Measurements from ENCODE around the gene MGLL. TPM values are rescaled to one million over a fixed set of nuclear protein-coding genes. Genes with fewer than 3 reads are reported as not detected.

The MGLL gene
- total and polyA plus RNA-seq, 4 donors, result 9.4 to 277 (median 74.2) TPM

DNA sequence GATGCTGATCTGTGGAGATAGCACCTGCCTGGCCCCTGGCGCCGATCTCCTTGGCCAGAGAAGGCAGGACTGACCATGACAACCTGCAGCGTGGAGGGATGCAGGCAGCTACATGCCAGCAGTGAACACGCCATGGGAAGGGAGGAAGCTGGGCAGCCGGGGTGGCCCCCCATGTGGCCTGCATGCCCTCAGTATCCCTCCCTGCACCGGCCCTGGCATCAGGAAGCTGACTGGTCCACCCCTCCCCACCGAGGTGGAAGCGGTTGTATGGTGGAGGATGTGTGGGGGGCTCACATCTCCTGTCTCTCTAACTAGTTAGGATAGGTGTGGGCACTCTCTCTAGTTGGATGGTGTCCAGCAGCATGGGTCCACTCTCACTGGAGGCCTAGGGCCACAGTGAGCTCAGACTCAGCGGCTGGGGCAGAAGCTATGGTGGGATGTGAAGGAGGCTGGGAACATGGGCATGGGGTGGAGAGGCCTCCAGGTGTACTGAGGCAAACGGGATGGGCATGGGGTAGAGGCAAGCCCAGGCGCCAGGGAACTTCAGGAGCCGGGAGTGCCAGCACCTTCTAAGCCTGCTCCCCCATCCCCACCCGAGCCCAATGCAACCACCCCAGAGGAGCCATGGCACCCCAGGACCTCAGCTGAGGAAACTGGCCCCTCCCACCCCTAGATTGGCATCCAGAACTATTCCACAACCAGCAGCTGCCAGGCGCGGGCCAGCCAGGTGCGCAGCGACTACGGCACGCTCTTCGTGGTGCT is 151.4 kb downstream of the MGLL start:
- no peak for DNase-seq (ENCODE audit: low spot score)
- peaks cover 5 to 14% (median 8%) of the 10 kb centered on the region in 4 donors for H3K4me1 ChIP-seq (ENCODE audit: control insufficient read depth in 4 of 4, insufficient read depth in 4 of 4, low read length in 3 of 4)
- no peaks in the 10 kb centered on the region for H3K27me3 ChIP-seq (ENCODE audit: control insufficient read depth in 4 of 4, insufficient read depth in 4 of 4, low read length in 3 of 4)
- WGBS, result 98% methylated on average over 20 of the region's 20 CpGs
- H3K36me3 ChIP-seq (ENCODE audit: control insufficient read depth in 4 of 4, insufficient read depth in 3 of 4, low read depth in 1 of 4, low read length in 3 of 4), result peaks cover 0 to under 1% (median 0%) of the 10 kb centered on the region in 4 donors
- no peaks in the 10 kb centered on the region for H3K9me3 ChIP-seq (ENCODE audit: control insufficient read depth in 4 of 4, low read length in 3 of 4)
- H3K27ac ChIP-seq (ENCODE audit: low read depth in 1 of 2, low read length in 2 of 2), result no peak overlapping the region
- H3K4me3 ChIP-seq (ENCODE audit: low read depth in 1 of 3, low read length in 3 of 3), result no peak overlapping the region
- TF ChIP-seq RAD21 (IDR thresholded peaks at IDR 0.05) (no peak), GABPA (IDR thresholded peaks at IDR 0.05 in 1 of 2, conservative IDR thresholded peaks at IDR 0.05 in 1 of 2) (no peak), SP1 (IDR thresholded peaks at IDR 0.05) (no peak), YY1 (IDR thresholded peaks at IDR 0.05) (no peak), FOXA2 (IDR thresholded peaks at IDR 0.05) (no peak), HNF4A (conservative IDR thresholded peaks at IDR 0.05) (no peak), JUND (IDR thresholded peaks at IDR 0.05) (no peak), RXRA (IDR thresholded peaks at IDR 0.05) (no peak), HNF4G (IDR thresholded peaks at IDR 0.05) (no peak), NR2F2 (IDR thresholded peaks at IDR 0.05) (no peak), EGR1 (IDR thresholded peaks at IDR 0.05; ENCODE audit: low read depth in 2 of 2) (no peak), TAF1 (conservative IDR thresholded peaks at IDR 0.05) (no peak), FOXA1 (IDR thresholded peaks at IDR 0.05) (no peak)
- TF ChIP-seq, protein P1, sequence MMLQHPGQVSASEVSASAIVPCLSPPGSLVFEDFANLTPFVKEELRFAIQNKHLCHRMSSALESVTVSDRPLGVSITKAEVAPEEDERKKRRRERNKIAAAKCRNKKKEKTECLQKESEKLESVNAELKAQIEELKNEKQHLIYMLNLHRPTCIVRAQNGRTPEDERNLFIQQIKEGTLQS (IDR thresholded peaks at IDR 0.05), result no peak
- TF ChIP-seq, protein P2, sequence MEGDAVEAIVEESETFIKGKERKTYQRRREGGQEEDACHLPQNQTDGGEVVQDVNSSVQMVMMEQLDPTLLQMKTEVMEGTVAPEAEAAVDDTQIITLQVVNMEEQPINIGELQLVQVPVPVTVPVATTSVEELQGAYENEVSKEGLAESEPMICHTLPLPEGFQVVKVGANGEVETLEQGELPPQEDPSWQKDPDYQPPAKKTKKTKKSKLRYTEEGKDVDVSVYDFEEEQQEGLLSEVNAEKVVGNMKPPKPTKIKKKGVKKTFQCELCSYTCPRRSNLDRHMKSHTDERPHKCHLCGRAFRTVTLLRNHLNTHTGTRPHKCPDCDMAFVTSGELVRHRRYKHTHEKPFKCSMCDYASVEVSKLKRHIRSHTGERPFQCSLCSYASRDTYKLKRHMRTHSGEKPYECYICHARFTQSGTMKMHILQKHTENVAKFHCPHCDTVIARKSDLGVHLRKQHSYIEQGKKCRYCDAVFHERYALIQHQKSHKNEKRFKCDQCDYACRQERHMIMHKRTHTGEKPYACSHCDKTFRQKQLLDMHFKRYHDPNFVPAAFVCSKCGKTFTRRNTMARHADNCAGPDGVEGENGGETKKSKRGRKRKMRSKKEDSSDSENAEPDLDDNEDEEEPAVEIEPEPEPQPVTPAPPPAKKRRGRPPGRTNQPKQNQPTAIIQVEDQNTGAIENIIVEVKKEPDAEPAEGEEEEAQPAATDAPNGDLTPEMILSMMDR (IDR thresholded peaks at IDR 0.05; ENCODE audit: low read depth, low read length, missing input control), result no peak
- TF ChIP-seq, protein P3, sequence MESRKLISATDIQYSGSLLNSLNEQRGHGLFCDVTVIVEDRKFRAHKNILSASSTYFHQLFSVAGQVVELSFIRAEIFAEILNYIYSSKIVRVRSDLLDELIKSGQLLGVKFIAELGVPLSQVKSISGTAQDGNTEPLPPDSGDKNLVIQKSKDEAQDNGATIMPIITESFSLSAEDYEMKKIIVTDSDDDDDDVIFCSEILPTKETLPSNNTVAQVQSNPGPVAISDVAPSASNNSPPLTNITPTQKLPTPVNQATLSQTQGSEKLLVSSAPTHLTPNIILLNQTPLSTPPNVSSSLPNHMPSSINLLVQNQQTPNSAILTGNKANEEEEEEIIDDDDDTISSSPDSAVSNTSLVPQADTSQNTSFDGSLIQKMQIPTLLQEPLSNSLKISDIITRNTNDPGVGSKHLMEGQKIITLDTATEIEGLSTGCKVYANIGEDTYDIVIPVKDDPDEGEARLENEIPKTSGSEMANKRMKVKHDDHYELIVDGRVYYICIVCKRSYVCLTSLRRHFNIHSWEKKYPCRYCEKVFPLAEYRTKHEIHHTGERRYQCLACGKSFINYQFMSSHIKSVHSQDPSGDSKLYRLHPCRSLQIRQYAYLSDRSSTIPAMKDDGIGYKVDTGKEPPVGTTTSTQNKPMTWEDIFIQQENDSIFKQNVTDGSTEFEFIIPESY (IDR thresholded peaks at IDR 0.05), result no peak
- TF ChIP-seq, protein P4, sequence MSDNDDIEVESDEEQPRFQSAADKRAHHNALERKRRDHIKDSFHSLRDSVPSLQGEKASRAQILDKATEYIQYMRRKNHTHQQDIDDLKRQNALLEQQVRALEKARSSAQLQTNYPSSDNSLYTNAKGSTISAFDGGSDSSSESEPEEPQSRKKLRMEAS (IDR thresholded peaks at IDR 0.05), result no peak
- TF ChIP-seq, protein P5, sequence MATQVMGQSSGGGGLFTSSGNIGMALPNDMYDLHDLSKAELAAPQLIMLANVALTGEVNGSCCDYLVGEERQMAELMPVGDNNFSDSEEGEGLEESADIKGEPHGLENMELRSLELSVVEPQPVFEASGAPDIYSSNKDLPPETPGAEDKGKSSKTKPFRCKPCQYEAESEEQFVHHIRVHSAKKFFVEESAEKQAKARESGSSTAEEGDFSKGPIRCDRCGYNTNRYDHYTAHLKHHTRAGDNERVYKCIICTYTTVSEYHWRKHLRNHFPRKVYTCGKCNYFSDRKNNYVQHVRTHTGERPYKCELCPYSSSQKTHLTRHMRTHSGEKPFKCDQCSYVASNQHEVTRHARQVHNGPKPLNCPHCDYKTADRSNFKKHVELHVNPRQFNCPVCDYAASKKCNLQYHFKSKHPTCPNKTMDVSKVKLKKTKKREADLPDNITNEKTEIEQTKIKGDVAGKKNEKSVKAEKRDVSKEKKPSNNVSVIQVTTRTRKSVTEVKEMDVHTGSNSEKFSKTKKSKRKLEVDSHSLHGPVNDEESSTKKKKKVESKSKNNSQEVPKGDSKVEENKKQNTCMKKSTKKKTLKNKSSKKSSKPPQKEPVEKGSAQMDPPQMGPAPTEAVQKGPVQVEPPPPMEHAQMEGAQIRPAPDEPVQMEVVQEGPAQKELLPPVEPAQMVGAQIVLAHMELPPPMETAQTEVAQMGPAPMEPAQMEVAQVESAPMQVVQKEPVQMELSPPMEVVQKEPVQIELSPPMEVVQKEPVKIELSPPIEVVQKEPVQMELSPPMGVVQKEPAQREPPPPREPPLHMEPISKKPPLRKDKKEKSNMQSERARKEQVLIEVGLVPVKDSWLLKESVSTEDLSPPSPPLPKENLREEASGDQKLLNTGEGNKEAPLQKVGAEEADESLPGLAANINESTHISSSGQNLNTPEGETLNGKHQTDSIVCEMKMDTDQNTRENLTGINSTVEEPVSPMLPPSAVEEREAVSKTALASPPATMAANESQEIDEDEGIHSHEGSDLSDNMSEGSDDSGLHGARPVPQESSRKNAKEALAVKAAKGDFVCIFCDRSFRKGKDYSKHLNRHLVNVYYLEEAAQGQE (IDR thresholded peaks at IDR 0.05), result no peak
- H3K9ac ChIP-seq (ENCODE audit: low read depth in 1 of 2, low read length in 2 of 2), result no peak overlapping the region
